Duodenal mucosa (tissue), 2 donors: ENCODE results near the gene MAMDC2.

Experiments
- H3K27ac ChIP-seq: one replicate; pipeline ENCODE4 v1.7.0; 2013; ENCODE audit warnings: low read depth, low read length
- H3K27me3 ChIP-seq, 2 donors: one replicate each; pipeline ENCODE4 v1.7.0; 2013; ENCODE audit warnings: low read length in 2 of 2, control low read depth in 1 of 2; ENCODE audit not compliant: insufficient read depth in 2 of 2, control insufficient read depth in 1 of 2
- H3K36me3 ChIP-seq, 2 donors: one replicate each; pipeline ENCODE4 v1.7.0; 2013; ENCODE audit warnings: low read length in 2 of 2, control low read depth in 1 of 2; ENCODE audit not compliant: insufficient read depth in 2 of 2, control insufficient read depth in 1 of 2
- H3K4me1 ChIP-seq, 2 donors: one replicate each; pipeline ENCODE4 v1.7.0; 2013; ENCODE audit warnings: low read length in 2 of 2, control low read depth in 1 of 2; ENCODE audit not compliant: insufficient read depth in 2 of 2, control insufficient read depth in 1 of 2
- H3K4me3 ChIP-seq, 2 donors: one replicate each; pipeline ENCODE4 v1.7.0; 2013; ENCODE audit warnings: low read length in 2 of 2, low read depth in 1 of 2
- H3K9ac ChIP-seq, 2 donors: one replicate each; pipeline ENCODE4 v1.7.0; 2013; ENCODE audit warnings: low read length in 2 of 2, low read depth in 1 of 2
- H3K9me3 ChIP-seq, 2 donors: one replicate each; pipeline ENCODE4 v1.7.0; 2013; ENCODE audit warnings: low read length in 2 of 2, control low read depth in 1 of 2; ENCODE audit not compliant: control insufficient read depth in 1 of 2

MAMDC2 gene

DNA sequence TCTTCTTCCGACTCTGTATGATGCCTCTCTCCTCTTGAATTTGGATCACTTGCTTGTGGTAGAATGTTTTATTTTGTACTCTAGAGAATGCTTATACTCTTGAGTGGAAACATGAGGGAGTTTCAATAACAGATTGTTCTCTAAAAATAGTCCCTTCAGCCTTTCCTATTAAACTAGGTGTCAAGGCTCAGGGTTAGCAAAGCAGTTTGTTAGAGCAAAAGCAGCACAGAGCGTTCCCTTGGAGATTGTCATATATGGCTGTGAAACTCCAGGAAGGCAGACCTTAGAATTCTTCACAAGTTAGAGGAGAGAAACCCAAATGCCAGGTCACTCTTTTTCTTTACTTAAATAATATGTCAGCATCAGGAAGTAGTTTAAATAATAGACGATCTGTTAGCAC is 33.0 kb downstream of the MAMDC2 start:
- no peaks in the 10 kb centered on the region for H3K36me3 ChIP-seq
- H3K27ac ChIP-seq: no peak overlapping the region
- no peaks in the 10 kb centered on the region for H3K27me3 ChIP-seq
- no peak overlapping the region for H3K9ac ChIP-seq
- H3K4me3 ChIP-seq: no peak overlapping the region
- peaks cover 0 to 6% of the 10 kb centered on the region in 2 donors for H3K4me1 ChIP-seq
- H3K9me3 ChIP-seq: no peaks in the 10 kb centered on the region

DNA sequence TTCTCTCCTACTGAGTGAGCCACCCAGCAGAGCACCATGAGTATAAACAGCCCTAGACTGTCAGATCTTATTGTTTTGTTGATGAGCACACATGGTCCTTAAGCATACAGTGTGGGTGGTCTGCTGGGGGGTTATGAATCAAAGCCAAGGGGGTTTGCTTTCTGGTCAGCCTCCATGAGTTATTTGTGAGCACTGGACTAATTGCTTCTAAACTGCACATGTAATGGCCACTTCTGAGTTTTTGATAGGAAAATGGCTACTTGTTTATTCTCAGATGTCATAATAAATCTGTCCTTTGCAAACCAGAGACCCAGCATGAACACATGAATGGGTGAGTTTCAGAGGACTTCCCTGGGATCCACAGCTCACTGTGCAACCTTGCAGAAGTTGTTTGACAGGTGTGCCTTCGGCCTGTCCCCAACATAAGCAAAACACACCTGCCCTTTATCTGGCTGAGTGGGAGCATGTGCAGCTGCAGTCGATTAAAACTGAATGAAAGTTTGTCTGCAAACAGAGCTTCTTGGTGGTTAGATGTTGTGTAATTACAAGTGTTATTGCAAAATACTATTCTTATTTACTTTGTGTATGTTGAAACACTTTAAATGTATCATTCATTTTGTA is 35.9 kb downstream of the MAMDC2 start:
- peaks cover 0 to 6% of the 10 kb centered on the region in 2 donors for H3K4me1 ChIP-seq
- H3K9ac ChIP-seq: no peak overlapping the region
- H3K27ac ChIP-seq: no peak overlapping the region
- H3K4me3 ChIP-seq: no peak overlapping the region
- H3K36me3 ChIP-seq: no peaks in the 10 kb centered on the region
- no peaks in the 10 kb centered on the region for H3K9me3 ChIP-seq
- H3K27me3 ChIP-seq: no peaks in the 10 kb centered on the region

- H3K36me3 ChIP-seq: no peaks in the 10 kb centered on the region
- H3K27ac ChIP-seq: peak overlapping the region; percentile 13
- H3K27me3 ChIP-seq: no peaks in the 10 kb centered on the region
- no peak overlapping the region for H3K4me3 ChIP-seq
- H3K4me1 ChIP-seq: peaks cover 0 to 4% of the 10 kb centered on the region in 2 donors
- H3K9me3 ChIP-seq: no peaks in the 10 kb centered on the region
- no peak overlapping the region for H3K9ac ChIP-seq
Observed at GRCh38 chr9:70080481-70081119, 37.0 kb downstream of the MAMDC2 start.

DNA sequence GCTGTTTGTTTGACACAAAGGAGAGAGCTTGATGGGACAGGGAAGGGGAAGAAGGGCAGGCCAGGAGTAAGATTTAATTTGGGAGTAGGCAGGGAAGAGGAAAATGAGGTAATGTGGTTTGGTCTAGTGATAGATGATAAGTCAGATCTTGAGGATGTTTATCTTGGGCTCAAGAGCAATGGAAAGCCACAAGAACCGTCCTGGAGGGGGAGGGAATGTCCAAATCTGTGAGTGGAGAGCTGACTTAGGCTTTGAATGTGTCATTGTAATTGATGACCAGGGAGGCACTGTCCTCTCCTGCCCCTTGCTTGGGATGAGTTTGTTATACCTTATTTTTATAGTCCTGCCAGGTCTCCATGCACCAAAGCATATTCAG is 37.5 kb downstream of the MAMDC2 start:
- no peaks in the 10 kb centered on the region for H3K9me3 ChIP-seq
- H3K4me3 ChIP-seq: no peak overlapping the region
- peaks cover 0 to 4% of the 10 kb centered on the region in 2 donors for H3K4me1 ChIP-seq
- no peaks in the 10 kb centered on the region for H3K36me3 ChIP-seq
- H3K9ac ChIP-seq: no peak overlapping the region
- no peak overlapping the region for H3K27ac ChIP-seq
- no peaks in the 10 kb centered on the region for H3K27me3 ChIP-seq

- Histone ChIP-seq H3K36me3 (no peaks in the 10 kb centered on the region), H3K4me3 (no peak overlapping the region), H3K27me3 (no peaks in the 10 kb centered on the region), H3K27ac (no peak overlapping the region), H3K4me1 (peaks cover 0 to 4% of the 10 kb centered on the region in 2 donors), H3K9ac (no peak overlapping the region), H3K9me3 (no peaks in the 10 kb centered on the region)
Observed at GRCh38 chr9:70083429-70083828, 39.8 kb downstream of the MAMDC2 start.

DNA sequence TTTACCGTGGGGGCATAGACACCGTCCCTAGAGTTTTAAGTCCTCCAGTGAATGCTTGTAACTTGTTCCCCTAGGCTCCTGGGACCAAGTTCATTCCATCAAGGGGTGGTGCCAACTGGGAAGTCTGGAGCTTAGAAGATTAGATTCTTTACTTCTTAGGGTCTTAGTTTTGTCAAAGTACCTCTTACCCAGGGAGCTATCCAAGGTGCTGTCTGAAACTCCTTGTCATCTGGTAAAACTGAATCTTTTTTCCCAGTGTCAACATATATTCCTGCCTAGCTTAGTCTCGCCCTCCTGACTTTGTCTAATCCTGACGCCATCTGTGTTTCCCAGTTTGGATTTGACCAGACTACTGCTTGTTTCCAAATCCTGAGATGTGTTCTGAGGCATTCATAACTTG is 41.6 kb downstream of the MAMDC2 start:
- Histone ChIP-seq H3K9ac (no peak overlapping the region), H3K27ac (no peak overlapping the region), H3K36me3 (no peaks in the 10 kb centered on the region), H3K27me3 (no peaks in the 10 kb centered on the region), H3K4me1 (no peaks in the 10 kb centered on the region), H3K4me3 (no peak overlapping the region), H3K9me3 (no peaks in the 10 kb centered on the region)

DNA sequence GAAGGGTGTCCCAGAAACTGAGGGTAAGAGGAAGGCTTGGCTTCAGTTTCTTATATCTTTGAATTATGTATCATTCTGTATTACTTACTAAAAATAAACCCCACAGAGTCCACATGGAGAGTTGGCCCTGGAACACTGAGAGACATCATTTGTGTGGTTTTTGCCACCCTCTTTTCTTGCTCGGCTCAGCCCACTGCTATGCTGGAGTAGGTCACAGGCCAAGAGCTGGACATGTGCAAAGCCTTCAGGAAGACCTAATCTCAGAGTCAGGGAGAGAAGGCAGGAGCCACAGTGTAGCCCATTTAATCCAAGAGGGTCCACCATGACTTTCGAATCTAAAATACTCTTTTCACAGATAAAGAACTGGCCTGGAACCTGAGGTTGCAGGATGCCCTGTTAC is 47.5 kb downstream of the MAMDC2 start:
- Histone ChIP-seq H3K4me1 (peaks cover 0 to 2% of the 10 kb centered on the region in 2 donors), H3K9ac (no peak overlapping the region), H3K4me3 (no peak overlapping the region), H3K9me3 (no peaks in the 10 kb centered on the region), H3K36me3 (no peaks in the 10 kb centered on the region), H3K27me3 (no peaks in the 10 kb centered on the region), H3K27ac (no peak overlapping the region)

DNA sequence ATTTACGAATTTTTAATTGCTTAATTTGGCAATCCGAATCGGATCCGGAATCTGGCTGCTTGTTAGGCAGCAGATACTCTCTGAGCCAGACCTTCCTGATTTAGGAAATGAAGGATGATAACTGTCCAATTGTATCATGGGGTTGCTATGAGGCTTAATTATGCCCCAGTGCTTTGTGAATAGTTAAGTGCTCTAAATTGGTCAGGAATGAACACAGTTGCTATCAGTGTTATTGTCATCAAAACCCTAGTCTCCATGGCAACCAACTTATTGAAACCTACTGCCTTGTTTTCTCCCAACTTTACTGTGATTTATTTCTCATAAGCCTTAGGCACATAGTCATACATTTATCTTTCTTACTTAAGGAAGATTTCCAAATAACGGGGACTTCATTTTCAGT is 47.9 kb downstream of the MAMDC2 start:
- Histone ChIP-seq H3K27ac (no peak overlapping the region), H3K27me3 (no peaks in the 10 kb centered on the region), H3K4me1 (peaks cover 0 to 2% of the 10 kb centered on the region in 2 donors), H3K36me3 (no peaks in the 10 kb centered on the region), H3K4me3 (no peak overlapping the region), H3K9me3 (no peaks in the 10 kb centered on the region), H3K9ac (no peak overlapping the region)

GRCh38 chr9:70092190-70092589 is 48.5 kb downstream of the MAMDC2 start:
- H3K9ac ChIP-seq: no peak overlapping the region
- H3K27ac ChIP-seq: no peak overlapping the region
- H3K9me3 ChIP-seq: no peaks in the 10 kb centered on the region
- H3K27me3 ChIP-seq: no peaks in the 10 kb centered on the region
- H3K4me3 ChIP-seq: no peak overlapping the region
- H3K4me1 ChIP-seq: peaks cover 0 to 2% of the 10 kb centered on the region in 2 donors
- H3K36me3 ChIP-seq: no peaks in the 10 kb centered on the region

- H3K9me3 ChIP-seq: no peaks in the 10 kb centered on the region
- H3K27ac ChIP-seq: no peak overlapping the region
- H3K36me3 ChIP-seq: no peaks in the 10 kb centered on the region
Observed at GRCh38 chr9:70093095-70093494, 49.4 kb downstream of the MAMDC2 start.

More at GRCh38 chr9:70093095-70093494, 49.4 kb downstream of the MAMDC2 start:
- no peak overlapping the region for H3K4me3 ChIP-seq
- H3K27me3 ChIP-seq: no peaks in the 10 kb centered on the region
- peaks cover 0 to 2% of the 10 kb centered on the region in 2 donors for H3K4me1 ChIP-seq
- H3K9ac ChIP-seq: no peak overlapping the region
